CD4-positive, alpha-beta T cell (primary cell): ENCODE measurements around the gene PPP2R2C. TPM values are rescaled to one million over a fixed set of nuclear protein-coding genes. Genes with fewer than 3 reads are reported as not detected.

ENCODE experiments used
- ATAC-seq: fragments of 200-7000 bp; cut with Tn5 transposase; one replicate; pipeline ENCODE4 v1.10.0; 2022; ENCODE audit warnings: mild to moderate bottlenecking; ENCODE audit not compliant: poor library complexity
- CTCF ChIA-PET: fragments of 350-600 bp; sonication (Branson Sonifier 250); formaldehyde crosslinking; loops from one replicate; lab custom pipeline; 2021; ENCODE audit warnings: antibody characterized with exemption, inconsistent platforms; lab: Charles Lee
- POLR2A ChIA-PET: fragments of 350-600 bp; sonication (Branson Sonifier 250); formaldehyde crosslinking; loops from one replicate; lab custom pipeline; 2021; ENCODE audit warnings: antibody characterized with exemption, inconsistent platforms; lab: Charles Lee
- DNase-seq, 14 experiments: peaks; one replicate each; pipeline ENCODE4 v3.0.0-alpha.2; 2013 to 2020; ENCODE audit warnings: mixed read lengths in 2 of 14
- H3K27ac ChIP-seq, 2 donors: one replicate each; pipeline versions ENCODE4 v1.5.1 to v1.7.0; 2013; ENCODE audit warnings: low read length in 2 of 2, low read depth in 1 of 2, mild to moderate bottlenecking in 1 of 2
- H3K27me3 ChIP-seq, 2 experiments: 1 replicate in 1 of 2; 2 replicates in 1 of 2; pipeline versions ENCODE4 v1.6.1 to v1.7.0; 2013; ENCODE audit warnings: low read length in 2 of 2, control low read depth in 1 of 2, mild to moderate bottlenecking in 1 of 2, moderate library complexity in 1 of 2; ENCODE audit not compliant: insufficient read depth in 2 of 2, control insufficient read depth in 1 of 2
- H3K36me3 ChIP-seq: one replicate; pipeline ENCODE4 v1.6.1; 2013; ENCODE audit warnings: low read length, control low read depth; ENCODE audit not compliant: insufficient read depth
- H3K4me1 ChIP-seq: one replicate; pipeline ENCODE4 v1.6.1; 2013; ENCODE audit warnings: low read length, control low read depth; ENCODE audit not compliant: insufficient read depth
- H3K4me3 ChIP-seq: one replicate; pipeline ENCODE4 v1.5.1; 2013; ENCODE audit warnings: mild to moderate bottlenecking, low read length, moderate library complexity
- H3K9me3 ChIP-seq, 2 experiments: 1 replicate in 1 of 2; 2 replicates in 1 of 2; pipeline versions ENCODE4 v1.6.1 to v1.7.0; 2013; ENCODE audit warnings: low read length in 2 of 2, mild to moderate bottlenecking in 2 of 2, control low read depth in 1 of 2, moderate library complexity in 1 of 2; ENCODE audit not compliant: control insufficient read depth in 1 of 2, insufficient read depth in 1 of 2
- H3K27ac Mint-ChIP-seq: one replicate; pipeline ENCODE4 v1.8.0; 2020; ENCODE audit warnings: mixed read lengths
- H3K27me3 Mint-ChIP-seq: one replicate; pipeline ENCODE4 v1.8.0; 2021; ENCODE audit warnings: mixed read lengths
- H3K36me3 Mint-ChIP-seq: one replicate; pipeline ENCODE4 v1.8.0; 2021; ENCODE audit warnings: low read depth, mixed read lengths
- H3K4me1 Mint-ChIP-seq: one replicate; pipeline ENCODE4 v1.8.0; 2021; ENCODE audit warnings: low read depth, mixed read lengths
- H3K4me3 Mint-ChIP-seq: one replicate; pipeline ENCODE4 v1.8.0; 2020; ENCODE audit warnings: mild to moderate bottlenecking, mixed read lengths
- H3K9me3 Mint-ChIP-seq: one replicate; pipeline ENCODE4 v1.8.0; 2020; ENCODE audit warnings: mixed read lengths
- CTCF ChIP-seq: fragments of 200-600 bp; IDR thresholded peaks from one replicate; pipeline ENCODE4 v1.8.0; 2022; ENCODE audit warnings: antibody characterized with exemption, mild to moderate bottlenecking
- intact Hi-C, 2 experiments: fragments of 100-400 bp; cut with DNase I in 1 of 2; cut with micrococcal nuclease in 1 of 2; formaldehyde crosslinking; loops; one replicate each; pipeline versions ENCODE4 v1.15.1 to v1.9.0; 2023 to 2025; cut with DNase I, micrococcal nuclease
- total RNA-seq, 174 experiments: library from RNA in 2 of 174; stranded (reverse) in 2 of 174; gene quantifications; one replicate each; pipeline ENCODE4 v1.2.3 and lab custom pipeline; 2021 to 2026

The PPP2R2C gene
- total RNA-seq, 2 experiments from 2014 or later = not detected

- Mint-ChIP-seq H3K4me3 (no peak overlapping the region), H3K9me3 (no peaks in the 10 kb centered on the region), H3K27ac (no peak overlapping the region), H3K4me1 (no peaks in the 10 kb centered on the region), H3K27me3 (peaks cover 24% of the 10 kb centered on the region), H3K36me3 (no peaks in the 10 kb centered on the region)
- DNase-seq (peak in 1 of 14 experiments; percentile 30), ATAC-seq (no peak)
- POLR2A ChIA-PET = no interaction called here
- Histone ChIP-seq H3K4me3 (no peak overlapping the region), H3K27me3 (peaks cover 2 to 3% of the 10 kb centered on the region in 2 experiments), H3K36me3 (no peaks in the 10 kb centered on the region), H3K9me3 (peaks cover 0 to 20% of the 10 kb centered on the region in 2 experiments), H3K27ac (no peak overlapping the region), H3K4me1 (no peaks in the 10 kb centered on the region)
- TF ChIP-seq CTCF = no peak
- intact Hi-C loops = no loop called here
- CTCF ChIA-PET = no interaction called here
Observed at GRCh38 chr4:6443035-6444023, 29.1 kb downstream of the PPP2R2C start.

- Histone ChIP-seq H3K9me3 (peaks cover 0 to 20% of the 10 kb centered on the region in 2 experiments), H3K27me3 (peaks cover 2 to 3% of the 10 kb centered on the region in 2 experiments), H3K4me3 (no peak overlapping the region), H3K4me1 (no peaks in the 10 kb centered on the region), H3K27ac (no peak overlapping the region), H3K36me3 (no peaks in the 10 kb centered on the region)
- no peaks in the 10 kb centered on the region for H3K4me1 Mint-ChIP-seq
- H3K27me3 Mint-ChIP-seq = peaks cover 24% of the 10 kb centered on the region
- intact Hi-C loops = no loop called here
- ATAC-seq = no peak
- H3K36me3 Mint-ChIP-seq = no peaks in the 10 kb centered on the region
- ChIA-PET CTCF (no interaction called here), POLR2A (no interaction called here)
- no peak overlapping the region for H3K27ac Mint-ChIP-seq
- DNase-seq = no peak
- H3K4me3 Mint-ChIP-seq = no peak overlapping the region
- TF ChIP-seq CTCF = no peak
- no peaks in the 10 kb centered on the region for H3K9me3 Mint-ChIP-seq
Observed at GRCh38 chr4:6442555-6442954, 29.9 kb downstream of the PPP2R2C start.

GRCh38 chr4:6441758-6442157 lies 30.7 kb downstream of the PPP2R2C start:
- H3K27me3 ChIP-seq = peaks cover 2 to 3% of the 10 kb centered on the region in 2 experiments
- ATAC-seq (no peak), DNase-seq (no peak)
- no peak for TF ChIP-seq CTCF
- ChIA-PET CTCF (no interaction called here), POLR2A (no interaction called here)
- Mint-ChIP-seq H3K27me3 (peaks cover 24% of the 10 kb centered on the region), H3K27ac (no peak overlapping the region), H3K4me1 (no peaks in the 10 kb centered on the region), H3K9me3 (no peaks in the 10 kb centered on the region), H3K36me3 (no peaks in the 10 kb centered on the region), H3K4me3 (no peak overlapping the region)
- H3K4me1 ChIP-seq = no peaks in the 10 kb centered on the region
- H3K4me3 ChIP-seq = no peak overlapping the region
- no peak overlapping the region for H3K27ac ChIP-seq
- H3K9me3 ChIP-seq = peaks cover 0 to 20% of the 10 kb centered on the region in 2 experiments
- H3K36me3 ChIP-seq = no peaks in the 10 kb centered on the region
- intact Hi-C loops = no loop called here
